HG02623 (cell line): Measurements from ENCODE around the gene NELL2.
"Not testable (repeated sequence)": the region's sequence is repeated elsewhere in the genome, so short reads cannot be mapped to it uniquely, and the experiment has no call there.

ENCODE experiments used
- ATAC-seq: cut with Tn5 transposase; IDR thresholded peaks from one replicate; pipeline ENCODE4 v1.9.1; 2021; ENCODE audit warnings: moderate library complexity; ENCODE audit not compliant: unreplicated experiment

The NELL2 gene

DNA sequence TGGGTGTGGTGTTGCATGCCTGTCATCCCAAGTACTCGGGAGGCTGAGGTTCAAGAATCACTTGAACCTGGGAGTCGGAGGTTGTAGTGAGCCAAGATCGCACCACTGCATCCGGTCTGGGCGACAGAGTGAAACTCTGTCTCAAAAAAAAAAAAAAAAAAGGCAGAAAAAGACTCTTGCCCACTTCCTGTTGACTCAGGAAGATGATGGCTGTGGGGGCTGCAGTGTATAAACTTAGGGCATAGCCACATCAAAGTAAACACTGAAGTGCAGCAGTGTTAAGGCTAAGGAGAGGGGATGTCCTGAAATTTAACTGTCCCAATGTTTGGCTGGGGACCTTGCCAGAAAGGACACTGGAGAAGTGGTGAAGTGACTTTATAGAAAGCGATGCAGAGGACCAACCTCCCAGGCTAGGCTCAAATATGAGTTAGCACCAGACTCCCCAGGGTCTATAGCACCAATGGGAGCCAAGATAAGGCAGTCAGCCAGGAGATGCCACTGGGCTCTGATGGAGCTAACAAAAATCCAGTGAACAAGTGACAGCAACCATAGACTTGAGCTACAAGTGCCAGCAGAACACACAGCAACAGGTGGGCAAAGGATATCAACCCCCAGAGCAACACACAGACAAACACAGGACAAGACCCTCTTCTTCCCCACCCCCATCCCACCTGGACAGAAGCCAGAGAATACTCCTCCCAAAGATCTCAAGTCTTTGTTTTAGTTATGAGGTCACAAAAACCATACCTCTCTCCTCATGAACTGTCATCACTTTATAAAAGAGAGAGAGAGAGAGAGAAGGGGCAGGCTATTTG lies 28.0 kb downstream of the NELL2 start:
- peak; percentile 51 for ATAC-seq

DNA sequence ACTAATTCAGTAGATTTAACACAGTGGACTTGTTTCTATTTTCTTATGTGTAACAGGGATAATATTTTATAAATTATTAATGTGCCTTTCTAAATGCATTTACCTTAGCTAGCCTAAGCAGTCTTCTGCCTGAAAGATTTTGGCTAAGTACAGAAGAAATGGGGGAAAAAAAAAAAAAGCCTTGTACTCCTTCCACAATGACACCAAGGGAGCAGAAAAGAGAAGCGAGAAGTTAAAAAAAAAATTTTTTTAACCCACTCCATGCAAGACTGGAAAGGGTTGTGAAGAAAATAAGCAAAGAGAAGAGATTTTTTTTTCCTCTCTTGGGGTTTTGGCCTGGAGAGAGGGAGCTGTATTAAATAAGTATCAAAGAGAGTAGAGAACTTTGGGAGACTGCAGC lies 28.7 kb downstream of the NELL2 start:
- ATAC-seq = peak; percentile 7

GRCh38 chr12:44846826-44847225 lies 29.3 kb downstream of the NELL2 start:
- no peak for ATAC-seq

DNA sequence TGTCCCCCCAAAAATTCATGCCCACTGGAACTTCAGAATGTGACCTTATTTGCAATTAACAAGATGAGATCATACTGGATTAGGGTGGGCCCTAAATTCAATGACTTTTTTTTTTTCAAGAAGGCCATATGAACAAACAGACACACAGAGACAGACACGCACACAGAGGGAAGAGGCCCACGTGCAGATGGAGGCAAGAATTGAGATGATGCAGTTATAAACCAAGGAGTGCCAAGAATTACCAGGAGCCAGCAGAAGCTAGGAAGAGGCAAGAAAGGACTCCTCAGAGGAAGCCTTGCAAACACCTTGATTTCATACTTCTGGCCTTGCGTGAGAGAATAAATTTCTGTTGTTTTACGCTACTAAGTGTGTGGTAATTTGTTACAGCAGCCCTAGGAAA lies 33.4 kb downstream of the NELL2 start:
- ATAC-seq = no peak

DNA sequence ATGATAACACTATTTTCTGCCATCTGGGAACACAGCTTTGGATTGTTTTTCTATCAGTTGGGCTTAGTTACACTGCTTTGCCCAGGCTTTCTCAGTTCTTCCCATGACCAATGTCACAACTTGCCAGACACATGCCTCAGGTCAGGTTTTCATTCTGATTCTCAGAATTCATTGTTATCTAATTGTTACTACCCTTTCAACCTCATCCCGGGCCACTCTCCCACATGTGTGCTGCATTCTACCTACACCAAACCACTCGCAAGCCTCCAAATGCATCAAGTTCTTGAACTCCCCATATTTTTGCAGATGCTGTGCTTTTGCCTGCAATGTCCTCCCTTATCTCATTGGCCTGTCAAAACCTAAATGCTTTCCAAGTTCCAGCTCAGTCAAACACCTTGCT lies 36.3 kb downstream of the NELL2 start:
- no peak for ATAC-seq

GRCh38 chr12:44837114-44837755 lies 38.9 kb downstream of the NELL2 start:
- ATAC-seq = no peak

DNA sequence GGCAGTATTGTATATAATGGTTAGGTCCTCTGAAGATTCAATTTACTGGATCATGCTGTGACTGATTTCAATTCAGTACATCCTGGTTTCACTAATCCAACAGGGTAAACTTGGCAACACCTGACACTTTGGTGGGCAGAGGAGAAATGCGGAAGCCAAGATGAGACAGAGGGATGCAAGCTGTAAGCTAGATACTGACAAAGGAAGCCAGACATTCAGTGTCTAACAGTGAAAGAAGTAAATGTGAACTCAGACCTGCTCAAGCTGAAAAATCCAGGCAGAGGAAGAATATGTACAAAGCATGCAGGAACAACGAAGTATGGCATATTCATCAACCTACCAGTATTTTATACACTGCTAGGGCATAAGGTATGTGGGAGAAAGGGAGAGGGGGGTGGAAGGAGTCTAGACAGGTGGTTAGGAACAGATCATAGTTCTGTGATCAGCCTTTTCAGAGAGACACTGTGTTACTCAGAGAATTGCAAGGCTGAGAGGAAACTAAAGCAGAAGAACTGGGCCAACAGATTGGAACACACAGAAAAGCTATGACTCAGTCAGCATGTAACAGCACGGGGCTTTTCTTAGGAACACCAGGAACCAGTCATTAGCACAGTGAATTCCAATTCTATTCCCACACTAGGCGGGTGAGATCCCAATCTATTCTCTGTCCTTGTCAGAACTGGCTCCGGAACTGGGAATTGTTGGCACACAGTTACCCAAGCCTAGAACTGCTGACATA lies 40.3 kb downstream of the NELL2 start:
- no peak for ATAC-seq

DNA sequence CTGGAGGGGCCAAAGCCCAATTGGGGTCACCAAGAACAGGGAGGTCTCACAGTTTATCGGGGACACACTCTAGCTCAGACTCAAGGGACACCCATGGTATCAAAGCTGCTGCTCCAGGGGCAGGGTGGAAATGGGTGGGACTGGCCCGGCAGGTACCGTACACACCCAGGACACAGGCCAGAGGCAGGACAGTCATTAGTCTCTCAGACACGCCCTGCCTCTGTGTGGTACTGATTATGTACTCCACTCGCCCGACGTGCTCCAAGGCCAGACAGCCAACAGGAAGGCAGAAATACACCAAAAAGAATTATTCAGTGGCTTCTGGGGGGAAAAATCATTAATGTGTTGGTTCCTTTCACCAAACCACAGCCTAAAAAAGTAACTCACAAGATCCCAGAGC lies 41.1 kb downstream of the NELL2 start:
- ATAC-seq = not testable (repeated sequence)

GRCh38 chr12:44833561-44833960 lies 42.6 kb downstream of the NELL2 start:
- no peak for ATAC-seq

DNA sequence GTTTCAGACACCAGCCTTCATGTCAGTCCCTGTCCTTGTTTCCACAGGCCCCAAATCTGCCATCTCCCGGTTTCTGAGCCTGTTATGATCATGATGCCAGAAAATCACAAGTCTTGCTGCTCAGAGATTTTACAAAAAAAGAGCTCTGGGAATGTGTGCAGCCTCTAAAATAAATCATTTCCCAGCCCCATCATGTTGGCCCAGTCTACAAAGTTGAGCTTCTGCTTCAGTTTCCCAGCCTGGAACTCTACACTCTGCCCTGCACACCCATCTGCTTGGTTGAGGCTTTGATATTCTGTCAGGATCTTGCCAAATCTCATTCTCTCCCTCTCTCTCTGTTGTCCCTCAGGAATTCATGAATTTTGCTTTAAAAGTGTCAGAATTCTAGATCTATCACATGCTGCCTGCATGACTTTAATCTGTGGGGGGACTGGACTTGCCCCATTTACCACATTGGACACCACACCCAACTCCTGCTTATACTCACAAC lies 45.5 kb downstream of the NELL2 start:
- ATAC-seq = no peak

DNA sequence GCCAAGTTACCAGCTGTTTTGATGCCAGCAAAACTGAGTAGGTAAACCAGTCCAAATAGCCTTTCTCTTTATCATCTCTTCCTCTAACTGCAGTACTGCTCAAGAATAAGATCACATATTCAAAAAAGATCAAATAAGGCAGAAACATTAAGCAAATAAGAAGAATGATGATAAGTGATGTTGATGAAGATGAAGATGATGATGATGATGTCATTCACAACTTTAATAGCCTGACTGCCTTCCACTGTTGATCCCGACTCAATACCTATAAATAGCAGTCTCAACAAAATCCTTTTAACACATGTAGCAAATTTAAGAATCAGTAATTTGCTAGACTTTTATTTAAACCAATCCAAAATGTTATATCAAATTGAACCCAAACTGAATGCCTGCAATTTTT lies 47.1 kb downstream of the NELL2 start:
- ATAC-seq = no peak

DNA sequence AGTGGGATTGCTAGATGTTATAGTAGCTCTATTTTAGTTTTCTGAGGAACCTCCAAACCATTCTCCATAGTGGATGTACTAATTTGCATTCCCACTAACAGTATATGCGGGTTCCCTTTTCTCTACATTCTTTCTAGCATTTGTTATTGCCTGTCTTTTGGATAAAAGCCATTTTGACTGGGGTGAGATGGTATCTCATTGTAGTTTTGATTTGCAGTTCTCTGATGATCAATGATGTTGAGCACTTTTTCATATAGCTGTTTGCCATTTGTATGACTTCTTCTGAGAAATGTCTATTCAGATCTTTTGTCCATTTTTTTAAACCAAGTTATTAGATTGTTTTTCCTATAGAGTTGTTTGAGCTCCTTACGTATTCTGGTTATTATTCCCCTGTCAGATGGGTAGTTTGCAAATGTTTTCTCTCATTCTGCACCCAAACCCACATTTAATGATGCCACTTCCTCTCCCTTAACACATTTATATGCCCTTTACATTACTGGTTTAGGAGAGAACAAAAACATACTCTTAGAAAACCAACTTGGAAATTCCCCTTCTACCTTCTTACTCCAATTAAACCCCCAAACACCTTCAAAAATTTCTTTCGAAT lies 48.2 kb downstream of the NELL2 start:
- no peak for ATAC-seq

DNA sequence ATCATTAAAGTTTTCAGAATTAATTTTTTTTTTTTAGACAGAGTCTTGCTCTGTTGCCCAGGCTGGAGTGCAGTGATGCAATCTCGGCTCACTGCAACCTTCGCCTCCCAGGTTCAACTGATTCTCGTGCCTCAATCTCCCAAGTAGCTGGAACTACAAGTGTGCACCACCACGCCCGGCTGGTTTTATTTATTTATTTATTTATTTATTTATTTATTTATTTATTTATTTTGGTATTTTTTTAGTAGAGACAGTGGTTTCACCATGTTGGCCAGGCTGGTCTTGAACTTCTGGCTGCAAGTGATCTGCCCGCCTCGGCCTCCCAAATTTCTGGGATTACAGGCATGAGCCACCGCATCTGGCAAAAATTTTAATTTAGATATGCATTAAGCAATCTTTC lies 54.4 kb downstream of the NELL2 start:
- ATAC-seq = not testable (repeated sequence)

- no peak for ATAC-seq
Observed at GRCh38 chr12:44819884-44820283, 56.2 kb downstream of the NELL2 start.

- ATAC-seq = no peak
Observed at GRCh38 chr12:44817687-44818086, 58.4 kb downstream of the NELL2 start.

DNA sequence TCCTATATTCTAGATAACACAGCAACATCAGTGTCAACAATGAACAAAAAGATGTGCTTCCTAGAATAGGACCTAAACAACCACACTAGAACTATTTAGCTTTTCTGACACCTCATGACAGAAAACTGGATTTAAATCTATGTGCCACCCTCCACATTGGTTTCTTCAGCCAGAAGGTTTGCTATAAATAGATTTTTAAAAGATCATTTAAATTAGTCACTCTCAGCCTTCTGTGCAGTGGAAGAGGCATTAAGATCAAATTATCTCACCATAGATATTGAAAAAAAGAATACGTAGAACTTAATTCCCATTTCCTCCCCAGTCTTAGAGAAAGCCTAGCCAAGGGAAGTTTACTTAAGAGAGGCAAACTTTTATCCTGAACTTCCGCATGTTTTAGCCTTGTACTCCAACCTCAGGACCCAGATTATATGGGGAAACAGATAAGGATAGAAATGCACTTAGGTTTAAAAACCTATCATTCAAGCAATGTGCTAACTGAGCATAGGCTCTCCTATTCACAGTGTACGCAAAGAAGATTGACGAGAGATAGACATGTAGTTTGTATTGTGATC lies 59.6 kb downstream of the NELL2 start:
- ATAC-seq = no peak

DNA sequence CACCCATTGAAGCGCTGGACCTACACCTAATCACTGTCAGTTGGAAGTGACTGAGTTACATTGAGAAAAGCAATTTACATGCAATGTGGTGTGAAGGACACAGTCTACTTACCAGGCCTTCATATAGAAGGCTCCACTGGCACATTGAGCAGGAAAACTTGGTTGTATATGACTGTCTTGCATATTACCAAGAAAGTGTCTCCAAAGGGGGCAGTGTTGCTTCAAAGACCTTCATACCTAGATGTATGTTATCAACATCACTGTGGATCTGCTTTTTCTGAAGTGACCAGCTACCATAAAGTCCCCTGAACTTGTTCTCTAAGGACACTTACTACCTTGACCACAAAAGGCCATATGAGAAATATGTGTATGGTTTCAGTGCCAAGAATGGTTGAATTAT lies 64.1 kb downstream of the NELL2 start:
- no peak for ATAC-seq

DNA sequence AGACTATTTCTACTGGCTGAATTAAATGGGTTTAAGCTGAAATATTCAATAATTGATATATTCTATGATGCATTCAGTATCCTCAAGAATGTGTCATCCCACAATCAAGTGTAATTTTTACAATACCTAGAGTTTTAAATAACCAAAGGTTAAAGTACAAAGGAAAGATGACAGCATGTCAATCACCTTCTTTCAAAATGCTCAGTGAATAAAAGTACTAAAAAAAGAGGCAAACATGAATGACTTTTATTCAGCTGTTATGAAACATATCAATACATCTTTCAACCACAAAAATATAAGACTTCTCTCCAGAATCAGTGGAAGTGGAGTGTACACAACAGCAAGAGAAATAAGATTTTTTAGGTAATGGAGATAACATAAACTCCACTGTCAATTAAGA lies 72.0 kb downstream of the NELL2 start:
- no peak for ATAC-seq

DNA sequence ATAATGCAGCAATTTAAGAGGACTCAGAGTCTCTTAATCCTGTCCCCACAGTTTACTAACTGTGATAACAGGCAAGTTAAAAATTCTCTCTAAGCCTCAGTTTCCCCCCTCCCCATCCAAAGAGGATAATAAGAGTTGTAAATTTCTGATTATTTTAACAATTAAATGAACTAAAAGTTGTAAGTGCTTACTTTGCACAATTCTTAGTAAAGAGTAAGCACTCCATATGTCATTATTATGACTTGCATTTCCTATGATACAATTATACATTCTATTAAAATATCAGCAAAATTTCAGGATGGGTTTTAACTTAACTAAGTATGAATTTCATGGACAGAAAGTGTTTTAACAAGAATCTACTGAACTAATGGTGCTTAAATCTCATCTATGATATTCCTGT lies 80.1 kb downstream of the NELL2 start:
- ATAC-seq = no peak

DNA sequence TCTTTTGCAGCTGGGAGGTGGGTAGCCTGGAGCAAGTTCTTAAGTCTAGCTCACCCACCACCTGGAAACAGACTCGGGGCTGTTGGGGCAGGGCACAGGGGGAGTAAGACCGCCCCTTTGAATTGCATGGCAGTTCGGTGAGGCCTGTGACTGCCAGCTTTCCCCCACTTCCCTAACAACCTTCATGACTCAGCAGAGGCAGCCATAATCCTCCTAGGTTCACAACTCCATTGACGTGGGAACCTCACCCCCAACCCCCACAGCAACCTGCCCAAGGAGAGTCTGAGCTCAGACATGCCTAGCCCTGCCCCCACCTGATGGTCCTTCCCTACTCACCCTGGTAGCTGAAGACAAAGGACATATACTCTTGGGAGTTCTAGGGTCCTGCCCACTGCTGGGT lies 87.4 kb downstream of the NELL2 start:
- no peak for ATAC-seq

DNA sequence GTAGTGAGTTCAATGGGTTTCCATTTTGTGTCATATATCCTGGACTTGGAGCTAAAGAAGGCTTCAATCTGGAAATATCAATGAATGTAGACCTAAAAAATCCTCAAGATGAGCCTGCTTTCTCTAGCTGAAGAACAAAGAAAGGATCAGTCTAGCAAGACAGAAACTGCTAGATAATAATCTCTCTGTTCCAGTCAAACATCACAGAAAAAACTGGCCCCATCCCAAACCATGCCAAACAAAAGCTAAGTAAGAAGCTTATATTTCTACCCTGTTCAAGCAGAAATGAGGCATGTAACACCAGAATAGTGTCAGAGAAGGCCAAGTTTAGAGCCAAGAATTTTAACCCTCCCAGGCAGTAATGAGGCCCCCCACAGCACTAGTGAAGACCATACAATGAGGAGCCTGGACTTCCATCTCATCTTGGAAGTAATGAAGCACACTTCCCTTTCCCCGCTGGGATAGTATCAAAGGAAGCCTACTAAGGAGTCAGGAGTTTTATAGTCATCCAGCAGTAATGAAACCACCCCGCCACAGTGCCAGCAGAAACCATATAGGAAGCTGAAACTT lies 95.8 kb downstream of the NELL2 start:
- no peak for ATAC-seq
